Measurements from ENCODE around the gene NGEF. TPM values are rescaled to one million over a fixed set of nuclear protein-coding genes. Genes with fewer than 3 reads are reported as not detected.

NGEF gene
- total RNA-seq, 4 donors from 2014 or later: 46.1 to 105 (median 68.8) TPM

- WGBS, 2 donors (ENCODE audit: low coverage in 1 of 2): 95 to 100% methylated on average over 2 to 6 of the region's 6 CpGs
- H3K9me3 ChIP-seq: no peaks in the 10 kb centered on the region
- intact Hi-C loops (cut with DNase I; ENCODE audit: low total_unique reads) (no loop called here), in situ Hi-C loops (cut with MboI; ENCODE audit: low pct_ligation_motif_present in 1 of 4, low pct_unique_long_range_greater_than_20kb in 1 of 4, low sequenced_read_pairs in 3 of 4) (no loop called here)
- no peaks in the 10 kb centered on the region for H3K36me3 ChIP-seq
- TF ChIP-seq, protein P1, sequence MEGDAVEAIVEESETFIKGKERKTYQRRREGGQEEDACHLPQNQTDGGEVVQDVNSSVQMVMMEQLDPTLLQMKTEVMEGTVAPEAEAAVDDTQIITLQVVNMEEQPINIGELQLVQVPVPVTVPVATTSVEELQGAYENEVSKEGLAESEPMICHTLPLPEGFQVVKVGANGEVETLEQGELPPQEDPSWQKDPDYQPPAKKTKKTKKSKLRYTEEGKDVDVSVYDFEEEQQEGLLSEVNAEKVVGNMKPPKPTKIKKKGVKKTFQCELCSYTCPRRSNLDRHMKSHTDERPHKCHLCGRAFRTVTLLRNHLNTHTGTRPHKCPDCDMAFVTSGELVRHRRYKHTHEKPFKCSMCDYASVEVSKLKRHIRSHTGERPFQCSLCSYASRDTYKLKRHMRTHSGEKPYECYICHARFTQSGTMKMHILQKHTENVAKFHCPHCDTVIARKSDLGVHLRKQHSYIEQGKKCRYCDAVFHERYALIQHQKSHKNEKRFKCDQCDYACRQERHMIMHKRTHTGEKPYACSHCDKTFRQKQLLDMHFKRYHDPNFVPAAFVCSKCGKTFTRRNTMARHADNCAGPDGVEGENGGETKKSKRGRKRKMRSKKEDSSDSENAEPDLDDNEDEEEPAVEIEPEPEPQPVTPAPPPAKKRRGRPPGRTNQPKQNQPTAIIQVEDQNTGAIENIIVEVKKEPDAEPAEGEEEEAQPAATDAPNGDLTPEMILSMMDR (IDR thresholded peaks at IDR 0.05): no peak
- DNase-seq: no peak
- no peak overlapping the region for H3K27ac ChIP-seq
- peaks cover 0 to 10% (median 0%) of the 10 kb centered on the region in 4 donors for H3K4me1 ChIP-seq
- H3K27me3 ChIP-seq: no peaks in the 10 kb centered on the region
- H3K4me3 ChIP-seq: no peak overlapping the region
These were observed 6.4 kb downstream of the NGEF start for GRCh38 chr2:233006648-233007047.

DNA sequence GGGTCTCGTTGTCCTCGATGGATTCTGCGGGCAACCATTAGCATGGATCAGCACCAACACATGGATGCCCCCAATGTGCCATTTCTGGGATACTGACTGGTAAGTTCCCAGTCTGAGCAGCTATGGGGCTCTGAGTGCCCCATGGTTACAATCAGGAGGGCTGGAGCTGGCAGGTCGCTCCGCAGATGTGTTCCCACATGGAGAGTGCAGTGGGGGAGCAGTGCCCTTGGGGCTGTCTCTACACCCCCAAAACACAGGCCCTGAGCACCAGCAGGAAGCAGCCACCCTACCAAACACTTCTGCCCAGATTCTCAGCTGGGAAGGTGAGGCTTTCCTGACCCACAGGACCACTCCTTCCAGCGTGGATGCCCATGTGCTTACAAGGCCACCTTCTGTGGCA is 8.0 kb downstream of the NGEF start:
- no peaks in the 10 kb centered on the region for H3K9me3 ChIP-seq
- H3K4me3 ChIP-seq: no peak overlapping the region
- no peaks in the 10 kb centered on the region for H3K4me1 ChIP-seq
- H3K36me3 ChIP-seq: no peaks in the 10 kb centered on the region
- H3K27me3 ChIP-seq: no peaks in the 10 kb centered on the region
- TF ChIP-seq EP300 (IDR thresholded peaks at IDR 0.05; ENCODE audit: low read depth) (no peak), POLR2A (IDR thresholded peaks at IDR 0.05) (no peak), POLR2AphosphoS5 (IDR thresholded peaks at IDR 0.05) (no peak)
- TF ChIP-seq, protein P1 (IDR thresholded peaks at IDR 0.05): no peak
- H3K27ac ChIP-seq: no peak overlapping the region
- intact Hi-C loops (cut with DNase I; ENCODE audit: low total_unique reads) (no loop called here), in situ Hi-C loops (cut with MboI; ENCODE audit: low pct_ligation_motif_present in 1 of 4, low pct_unique_long_range_greater_than_20kb in 1 of 4, low sequenced_read_pairs in 3 of 4) (no loop called here)
- 91% methylated on average over 6 of the region's 6 CpGs; no CpG with 5 or more reads in 1 of the 2 donors for WGBS, 2 donors (ENCODE audit: low coverage in 1 of 2)
- no peak for DNase-seq

- intact Hi-C loops (cut with DNase I; ENCODE audit: low total_unique reads): no loop called here
- H3K9me3 ChIP-seq: no peaks in the 10 kb centered on the region
- WGBS, 2 donors (ENCODE audit: low coverage in 1 of 2): 75% methylated on average over 9 of the region's 9 CpGs; no CpG with 5 or more reads in 1 of the 2 donors
- DNase-seq: no peak
- TF ChIP-seq POLR2AphosphoS5 (IDR thresholded peaks at IDR 0.05): no peak
- TF ChIP-seq POLR2A (IDR thresholded peaks at IDR 0.05): no peak
- TF ChIP-seq, protein P1 (IDR thresholded peaks at IDR 0.05): no peak
- no peak for TF ChIP-seq EP300 (IDR thresholded peaks at IDR 0.05; ENCODE audit: low read depth)
- H3K27ac ChIP-seq: no peak overlapping the region
- in situ Hi-C loops (cut with MboI; ENCODE audit: low pct_ligation_motif_present in 1 of 4, low pct_unique_long_range_greater_than_20kb in 1 of 4, low sequenced_read_pairs in 3 of 4): no loop called here
- H3K4me1 ChIP-seq: no peaks in the 10 kb centered on the region
- H3K36me3 ChIP-seq: no peaks in the 10 kb centered on the region
- H3K4me3 ChIP-seq: no peak overlapping the region
- H3K27me3 ChIP-seq: no peaks in the 10 kb centered on the region
These were observed 9.1 kb downstream of the NGEF start for GRCh38 chr2:233003658-233004555.

DNA sequence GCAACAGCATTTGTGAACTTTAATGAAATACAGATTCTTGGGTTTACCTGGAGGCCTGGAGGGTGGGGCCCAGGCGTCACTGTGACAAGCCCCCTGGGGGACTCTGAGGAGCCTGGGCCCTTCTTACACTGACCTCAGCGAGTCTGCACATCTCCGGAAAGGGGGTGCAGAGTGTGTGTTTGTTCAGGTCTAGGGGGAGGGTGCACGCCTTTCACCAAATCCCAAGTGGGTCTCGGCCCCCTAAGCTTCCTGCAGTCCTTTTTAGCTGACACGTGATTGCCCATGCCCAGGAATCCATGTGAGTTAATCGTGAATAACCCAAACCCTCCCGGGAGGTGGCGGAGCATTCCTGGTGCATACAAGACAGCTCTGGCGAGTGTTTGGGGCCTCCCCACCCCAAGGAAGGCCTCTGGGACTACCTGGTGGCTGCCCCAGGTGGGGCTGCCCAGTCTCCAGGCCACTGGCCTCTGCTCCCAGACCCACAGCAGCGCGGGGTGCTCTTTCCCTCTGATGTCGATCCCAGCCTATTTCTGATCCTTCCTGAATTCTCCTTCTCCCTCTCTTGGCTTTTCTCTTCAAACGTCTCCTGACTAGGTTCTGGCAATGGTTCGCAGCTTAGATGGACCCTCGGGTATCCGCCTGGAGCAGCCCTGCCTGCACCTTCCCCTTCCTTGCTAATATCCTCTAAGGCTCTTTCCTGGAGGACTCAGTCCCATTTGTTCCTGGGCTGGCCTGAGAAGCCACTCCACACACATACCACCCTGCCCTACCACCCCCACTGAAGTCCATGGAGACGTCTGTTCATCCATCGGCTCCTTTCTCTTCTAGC is 10.0 kb downstream of the NGEF start:
- no peak for DNase-seq
- 85 to 88% methylated on average over 7 to 19 of the region's 19 CpGs for WGBS, 2 donors (ENCODE audit: low coverage in 1 of 2)
- Histone ChIP-seq H3K9me3 (no peaks in the 10 kb centered on the region), H3K4me3 (no peak overlapping the region), H3K4me1 (no peaks in the 10 kb centered on the region), H3K27ac (no peak overlapping the region), H3K36me3 (no peaks in the 10 kb centered on the region), H3K27me3 (no peaks in the 10 kb centered on the region)
- in situ Hi-C loops (cut with MboI; ENCODE audit: low pct_ligation_motif_present in 1 of 4, low pct_unique_long_range_greater_than_20kb in 1 of 4, low sequenced_read_pairs in 3 of 4): no loop called here
- intact Hi-C loops (cut with DNase I; ENCODE audit: low total_unique reads): no loop called here
- TF ChIP-seq POLR2AphosphoS5 (IDR thresholded peaks at IDR 0.05) (no peak), EP300 (IDR thresholded peaks at IDR 0.05; ENCODE audit: low read depth) (no peak), POLR2A (IDR thresholded peaks at IDR 0.05) (no peak)
- TF ChIP-seq, protein P1 (IDR thresholded peaks at IDR 0.05): no peak

Measured in transverse colon (tissue), 4 donors.